Esophagus muscularis mucosa (tissue), 4 donors: Measurements from ENCODE around the gene CYB561A3.

Experiments used
- CTCF ChIP-seq, 3 experiments: fragments of 200-600 bp in 2 of 3; fragments of 450-650 bp in 1 of 3; sonication (generic) in 2 of 3; IDR thresholded peaks; one replicate each; pipeline ENCODE4 v1.5.1; 2017 to 2019; ENCODE audit warnings: antibody characterized with exemption in 3 of 3, mild to moderate bottlenecking in 2 of 3, moderate library complexity in 1 of 3
- EP300 ChIP-seq: sonication (generic); formaldehyde crosslinking; IDR thresholded peaks from one replicate; pipeline ENCODE4 v1.6.1; 2017; ENCODE audit warnings: antibody characterized with exemption
- POLR2A ChIP-seq: fragments of 450-650 bp; IDR thresholded peaks from one replicate; pipeline ENCODE4 v1.6.1; 2017; ENCODE audit warnings: antibody characterized with exemption, moderate library complexity, mild to moderate bottlenecking, low read depth
- POLR2AphosphoS5 ChIP-seq, 2 donors: sonication (generic); formaldehyde crosslinking; IDR thresholded peaks; one replicate each; pipeline ENCODE4 v1.6.1; 2017; ENCODE audit warnings: antibody characterized with exemption in 2 of 2

- TF ChIP-seq CTCF (IDR thresholded peaks at IDR 0.05), result no peak
- no peak for TF ChIP-seq EP300
- TF ChIP-seq POLR2A, result no peak
- no peak for TF ChIP-seq POLR2AphosphoS5 (IDR thresholded peaks at IDR 0.05)
Observed at GRCh38 chr11:61302550-61302949, 59.1 kb downstream of the CYB561A3 start.
